Astrocyte of the spinal cord (primary cell): ENCODE results near the gene HS1BP3.

ENCODE experiments used
- DNase-seq: peaks from one replicate; pipeline ENCODE4 v3.0.0; 2011; ENCODE audit warnings: low read depth, low spot score
- H3K4me3 ChIP-seq: 2 replicates; pipeline ENCODE4 v1.5.1; 2011; ENCODE audit warnings: low read depth, mild to moderate bottlenecking, low read length, moderate library complexity
- CTCF ChIP-seq: IDR thresholded peaks from 2 replicates; pipeline ENCODE4 v1.5.1; 2012; ENCODE audit warnings: low read depth, mild to moderate bottlenecking, low read length, inconsistent platforms
- in situ Hi-C: cut with HindIII; loops from 2 replicates; pipeline ENCODE4 v1.10.0; 2017; ENCODE audit warnings: low sequenced_read_pairs

HS1BP3 gene

GRCh38 chr2:20620696-20621365 lies 30.1 kb downstream of the HS1BP3 start:
- H3K4me3 ChIP-seq: no peak overlapping the region
- in situ Hi-C loops: no loop called here
- no peak for TF ChIP-seq CTCF
- no peak for DNase-seq

GRCh38 chr2:20620271-20620681 lies 30.6 kb downstream of the HS1BP3 start:
- H3K4me3 ChIP-seq: no peak overlapping the region
- no peak for DNase-seq
- in situ Hi-C loops: no loop called here
- TF ChIP-seq CTCF: no peak

- in situ Hi-C loops: no loop called here
- TF ChIP-seq CTCF: no peak
Observed at GRCh38 chr2:20619624-20620024, 31.3 kb downstream of the HS1BP3 start.

GRCh38 chr2:20618886-20619521 lies 31.9 kb downstream of the HS1BP3 start:
- TF ChIP-seq CTCF: no peak
- no peak for DNase-seq
- in situ Hi-C loops: no loop called here

More at GRCh38 chr2:20619624-20620024, 31.3 kb downstream of the HS1BP3 start:
- H3K4me3 ChIP-seq: no peak overlapping the region
- DNase-seq: no peak

GRCh38 chr2:20618468-20618885 lies 32.4 kb downstream of the HS1BP3 start:
- in situ Hi-C loops: no loop called here
- no peak for DNase-seq

More at GRCh38 chr2:20618886-20619521, 31.9 kb downstream of the HS1BP3 start:
- H3K4me3 ChIP-seq: no peak overlapping the region

GRCh38 chr2:20617892-20618467 lies 32.9 kb downstream of the HS1BP3 start:
- H3K4me3 ChIP-seq: no peak overlapping the region
- DNase-seq: peak; percentile 99
- peak; percentile 54 for TF ChIP-seq CTCF
- in situ Hi-C loops: no loop called here

More at GRCh38 chr2:20618468-20618885, 32.4 kb downstream of the HS1BP3 start:
- H3K4me3 ChIP-seq: no peak overlapping the region
- TF ChIP-seq CTCF: no peak
